Pancreas (tissue), 10 donors: Measurements from ENCODE around the gene LPO. TPM values are rescaled to one million over a fixed set of nuclear protein-coding genes. Genes with fewer than 3 reads are reported as not detected.

ENCODE experiments used
- ATAC-seq, 4 donors: fragments of 200-7000 bp; cut with Tn5 transposase; one replicate each; pipeline versions ENCODE4 v1.8.0 to v1.9.1; 2020; ENCODE audit warnings: mild to moderate bottlenecking in 4 of 4, moderate library complexity in 4 of 4
- DNase-seq, 6 donors: peaks; one replicate each; pipeline ENCODE4 v3.0.0-alpha.2; 2020
- FAIRE-seq: peaks from 2 replicates; lab custom pipeline; 2012; peaks lifted over from hg19 to GRCh38; lab: Jason Lieb, UNC
- H3K27ac ChIP-seq, 4 donors: fragments of 200-600 bp; sonication (generic); 1 replicate in 3 of 4; 2 replicates in 1 of 4; pipeline versions ENCODE4 v1.5.0 to v1.8.0; 2020
- H3K27me3 ChIP-seq, 4 donors: fragments of 200-600 bp; one replicate each; pipeline ENCODE4 v1.8.0; 2021
- H3K36me3 ChIP-seq, 3 donors: fragments of 200-600 bp; sonication (generic) in 1 of 3; one replicate each; pipeline versions ENCODE4 v1.5.0 to v1.8.0; 2020 to 2021
- H3K4me1 ChIP-seq, 3 donors: fragments of 200-600 bp; one replicate each; pipeline ENCODE4 v1.8.0; 2021
- H3K4me3 ChIP-seq, 4 donors: fragments of 200-600 bp; sonication (generic) in 2 of 4; one replicate each; pipeline versions ENCODE4 v1.5.0 to v1.8.0; 2020 to 2021
- H3K9me3 ChIP-seq, 4 donors: fragments of 200-600 bp; one replicate each; pipeline ENCODE4 v1.8.0; 2021
- WGBS, 2 donors: extraction: QIAGEN DNeasy Blood & Tissue Kit; methylation state at CpG; one replicate each; pipeline ENCODE4 v1.1.7; 2013; 5-methylcytosine and 5-hydroxymethylcytosine counted together
- intact Hi-C, 3 donors: fragments of 100-400 bp; cut with DNase I; formaldehyde crosslinking; loops; one replicate each; pipeline versions ENCODE4 v1.11.1 to v1.14.2; 2022
- polyA plus RNA-seq, 2 donors: library from polyadenylated mRNA; stranded (reverse); fragments of 200-250 nt; gene quantifications; one replicate each; pipeline ENCODE4 v1.2.3, GENCODE V29; 2013
- total RNA-seq, 6 donors: library from RNA; stranded (reverse); fragmentation: NEBNext Ultra II Directional in 4 of 6; extraction: Animal tissue kit (Norgen Biotek cat#: 25700) in 4 of 6; gene quantifications; one replicate each; pipeline versions ENCODE4 v1.2.1 to v1.2.4, GENCODE V29; 2021 to 2023
- TF ChIP-seq, protein P1 (sequence below), 4 donors: fragments of 200-600 bp; sonication (generic) in 3 of 4; IDR thresholded peaks; one replicate each; pipeline versions ENCODE4 v1.5.0 to v1.8.0; 2021; ENCODE audit warnings: antibody characterized with exemption in 4 of 4
- donor health status: healthy with polysubstance abuse.
- donor health status: DM: no; HTN: no; CAD: no; lungs with moderate emphysema.
- donor health status: DM: no; HTN: no; CAD: no.
- donor health status: control.
- donor health status: control.
- donor health status: Bipolar disorder and iron deficiency.
- donor health status: DM: yes; HTN: yes; CAD: no.
- donor health status: DM: no; HTN: no; CAD: no.
- donor health status: DM: no; HTN: no; CAD: no.
- donor health status: DM: yes; HTN: yes; CAD: no.

The LPO gene
- total and polyA plus RNA-seq, 8 donors: 0.08 to 0.23 TPM; not detected in 6

DNA sequence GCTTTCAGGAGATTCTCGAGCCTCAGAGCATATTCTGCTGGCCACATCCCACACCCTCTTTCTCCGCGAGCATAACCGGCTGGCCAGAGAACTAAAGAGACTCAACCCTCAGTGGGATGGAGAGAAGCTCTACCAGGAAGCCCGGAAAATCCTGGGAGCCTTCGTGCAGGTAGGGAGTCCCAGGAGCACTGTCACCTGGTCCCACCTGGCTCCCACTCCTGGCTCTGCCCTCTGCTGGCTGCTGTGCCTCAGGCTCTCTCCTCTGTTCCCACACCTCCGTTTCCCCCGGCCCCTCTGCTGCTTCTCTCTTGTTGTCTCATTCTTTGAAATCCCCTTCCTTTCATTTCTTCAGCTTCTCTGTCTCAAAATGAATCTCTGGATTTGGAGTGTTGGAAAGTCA is 16.4 kb downstream of the LPO start:
- Histone ChIP-seq H3K27ac (no peak overlapping the region), H3K4me1 (no peaks in the 10 kb centered on the region), H3K27me3 (no peaks in the 10 kb centered on the region), H3K4me3 (no peak overlapping the region), H3K9me3 (no peaks in the 10 kb centered on the region), H3K36me3 (no peaks in the 10 kb centered on the region)
- intact Hi-C loops: no loop called here
- no peak for DNase-seq
- ATAC-seq: peak in 2 of 4 donors; percentile 39 to 51
- TF ChIP-seq, protein P1, sequence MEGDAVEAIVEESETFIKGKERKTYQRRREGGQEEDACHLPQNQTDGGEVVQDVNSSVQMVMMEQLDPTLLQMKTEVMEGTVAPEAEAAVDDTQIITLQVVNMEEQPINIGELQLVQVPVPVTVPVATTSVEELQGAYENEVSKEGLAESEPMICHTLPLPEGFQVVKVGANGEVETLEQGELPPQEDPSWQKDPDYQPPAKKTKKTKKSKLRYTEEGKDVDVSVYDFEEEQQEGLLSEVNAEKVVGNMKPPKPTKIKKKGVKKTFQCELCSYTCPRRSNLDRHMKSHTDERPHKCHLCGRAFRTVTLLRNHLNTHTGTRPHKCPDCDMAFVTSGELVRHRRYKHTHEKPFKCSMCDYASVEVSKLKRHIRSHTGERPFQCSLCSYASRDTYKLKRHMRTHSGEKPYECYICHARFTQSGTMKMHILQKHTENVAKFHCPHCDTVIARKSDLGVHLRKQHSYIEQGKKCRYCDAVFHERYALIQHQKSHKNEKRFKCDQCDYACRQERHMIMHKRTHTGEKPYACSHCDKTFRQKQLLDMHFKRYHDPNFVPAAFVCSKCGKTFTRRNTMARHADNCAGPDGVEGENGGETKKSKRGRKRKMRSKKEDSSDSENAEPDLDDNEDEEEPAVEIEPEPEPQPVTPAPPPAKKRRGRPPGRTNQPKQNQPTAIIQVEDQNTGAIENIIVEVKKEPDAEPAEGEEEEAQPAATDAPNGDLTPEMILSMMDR (IDR thresholded peaks at IDR 0.05): no peak
- no peak for FAIRE-seq
- WGBS, 2 donors: 14 to 17% methylated on average over 8 of the region's 8 CpGs

GRCh38 chr17:58262149-58262548 is 23.8 kb downstream of the LPO start:
- no peaks in the 10 kb centered on the region for H3K36me3 ChIP-seq
- H3K27me3 ChIP-seq: no peaks in the 10 kb centered on the region
- no peak for ATAC-seq
- WGBS, 2 donors: 82 to 88% methylated on average over 11 of the region's 11 CpGs
- DNase-seq: no peak
- no peak overlapping the region for H3K27ac ChIP-seq
- no peak for FAIRE-seq
- H3K4me3 ChIP-seq: no peak overlapping the region
- intact Hi-C loops: no loop called here
- TF ChIP-seq, protein P1 (IDR thresholded peaks at IDR 0.05): no peak
- H3K4me1 ChIP-seq: no peaks in the 10 kb centered on the region
- H3K9me3 ChIP-seq: no peaks in the 10 kb centered on the region

GRCh38 chr17:58263773-58264172 is 25.4 kb downstream of the LPO start:
- ATAC-seq (peak in 2 of 4 donors; percentile 70 to 77), FAIRE-seq (no peak), DNase-seq (no peak)
- Histone ChIP-seq H3K4me3 (no peak overlapping the region), H3K36me3 (no peaks in the 10 kb centered on the region), H3K27me3 (no peaks in the 10 kb centered on the region), H3K27ac (no peak overlapping the region), H3K4me1 (no peaks in the 10 kb centered on the region), H3K9me3 (no peaks in the 10 kb centered on the region)
- intact Hi-C loops: no loop called here
- TF ChIP-seq, protein P1 (IDR thresholded peaks at IDR 0.05): no peak
- 31 to 58% methylated on average over 1 of the region's 1 CpG for WGBS, 2 donors

DNA sequence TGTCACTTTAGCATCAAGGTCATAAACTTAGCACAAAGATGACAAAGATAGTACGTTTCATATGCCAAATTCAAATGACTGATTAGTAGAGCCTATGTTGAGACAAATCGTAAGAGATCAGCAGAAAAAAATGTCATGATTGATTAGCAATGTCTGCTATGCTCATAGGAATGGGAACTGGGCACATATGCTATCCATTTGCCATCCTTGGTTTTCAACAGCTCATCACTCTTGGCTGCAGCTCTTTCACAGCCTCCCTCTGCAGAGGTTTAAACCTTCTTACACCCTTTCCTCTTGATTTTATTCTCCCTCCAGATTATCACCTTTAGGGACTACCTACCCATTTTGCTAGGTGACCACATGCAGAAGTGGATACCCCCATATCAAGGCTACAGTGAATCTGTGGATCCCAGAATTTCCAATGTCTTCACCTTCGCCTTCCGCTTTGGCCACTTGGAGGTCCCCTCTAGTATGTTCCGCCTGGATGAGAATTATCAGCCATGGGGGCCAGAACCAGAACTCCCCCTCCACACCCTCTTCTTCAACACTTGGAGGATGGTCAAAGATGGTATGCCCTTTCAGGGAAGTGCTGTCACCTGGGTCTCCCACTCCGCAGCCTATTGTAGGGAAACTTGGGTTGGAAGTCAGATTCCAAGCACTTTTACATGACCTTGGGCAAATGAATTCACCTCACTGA is 26.2 kb downstream of the LPO start:
- no peaks in the 10 kb centered on the region for H3K27me3 ChIP-seq
- DNase-seq (no peak), ATAC-seq (no peak), FAIRE-seq (no peak)
- TF ChIP-seq, protein P1 (IDR thresholded peaks at IDR 0.05): no peak
- no peak overlapping the region for H3K27ac ChIP-seq
- intact Hi-C loops: no loop called here
- no peaks in the 10 kb centered on the region for H3K4me1 ChIP-seq
- no peaks in the 10 kb centered on the region for H3K9me3 ChIP-seq
- H3K36me3 ChIP-seq: no peaks in the 10 kb centered on the region
- 59 to 70% methylated on average over 6 of the region's 6 CpGs for WGBS, 2 donors
- no peak overlapping the region for H3K4me3 ChIP-seq

DNA sequence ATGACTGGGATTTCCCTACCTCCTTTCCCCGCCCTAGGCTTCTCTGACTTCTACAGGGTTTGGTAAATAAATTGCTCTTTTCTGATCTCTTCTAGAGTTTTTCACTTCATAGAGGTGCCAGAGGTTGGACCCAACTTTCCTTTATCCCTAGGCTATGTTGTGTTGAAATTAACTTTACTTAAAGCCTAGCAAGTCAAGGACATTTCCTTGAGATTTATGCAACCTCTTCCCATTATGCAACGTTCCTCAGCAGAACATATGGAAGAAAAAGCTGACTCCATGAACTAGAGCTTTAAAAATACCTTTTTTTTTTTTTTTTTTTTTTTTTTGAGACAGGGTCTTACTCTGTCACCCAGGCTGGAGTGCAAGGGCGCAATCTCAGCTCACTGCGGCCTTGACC is 26.9 kb downstream of the LPO start:
- FAIRE-seq: no peak
- intact Hi-C loops: no loop called here

More for the DNA sequence above, 26.9 kb downstream of the LPO start:
- no peak for DNase-seq
- WGBS, 2 donors: 79% methylated on average over 4 of the region's 4 CpGs
- ATAC-seq: no peak
- H3K9me3 ChIP-seq: no peaks in the 10 kb centered on the region
- no peak overlapping the region for H3K4me3 ChIP-seq
- H3K36me3 ChIP-seq: no peaks in the 10 kb centered on the region
- no peaks in the 10 kb centered on the region for H3K27me3 ChIP-seq
- no peaks in the 10 kb centered on the region for H3K4me1 ChIP-seq
- TF ChIP-seq, protein P1 (IDR thresholded peaks at IDR 0.05): no peak
- H3K27ac ChIP-seq: no peak overlapping the region
